ENCODE measurements around the gene LONP2. TPM values are rescaled to one million over a fixed set of nuclear protein-coding genes. Genes with fewer than 3 reads are reported as not detected.

The LONP2 gene, protein sequence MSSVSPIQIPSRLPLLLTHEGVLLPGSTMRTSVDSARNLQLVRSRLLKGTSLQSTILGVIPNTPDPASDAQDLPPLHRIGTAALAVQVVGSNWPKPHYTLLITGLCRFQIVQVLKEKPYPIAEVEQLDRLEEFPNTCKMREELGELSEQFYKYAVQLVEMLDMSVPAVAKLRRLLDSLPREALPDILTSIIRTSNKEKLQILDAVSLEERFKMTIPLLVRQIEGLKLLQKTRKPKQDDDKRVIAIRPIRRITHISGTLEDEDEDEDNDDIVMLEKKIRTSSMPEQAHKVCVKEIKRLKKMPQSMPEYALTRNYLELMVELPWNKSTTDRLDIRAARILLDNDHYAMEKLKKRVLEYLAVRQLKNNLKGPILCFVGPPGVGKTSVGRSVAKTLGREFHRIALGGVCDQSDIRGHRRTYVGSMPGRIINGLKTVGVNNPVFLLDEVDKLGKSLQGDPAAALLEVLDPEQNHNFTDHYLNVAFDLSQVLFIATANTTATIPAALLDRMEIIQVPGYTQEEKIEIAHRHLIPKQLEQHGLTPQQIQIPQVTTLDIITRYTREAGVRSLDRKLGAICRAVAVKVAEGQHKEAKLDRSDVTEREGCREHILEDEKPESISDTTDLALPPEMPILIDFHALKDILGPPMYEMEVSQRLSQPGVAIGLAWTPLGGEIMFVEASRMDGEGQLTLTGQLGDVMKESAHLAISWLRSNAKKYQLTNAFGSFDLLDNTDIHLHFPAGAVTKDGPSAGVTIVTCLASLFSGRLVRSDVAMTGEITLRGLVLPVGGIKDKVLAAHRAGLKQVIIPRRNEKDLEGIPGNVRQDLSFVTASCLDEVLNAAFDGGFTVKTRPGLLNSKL
- 51.0 and 80.9 TPM in 2 replicates for total RNA-seq (2011; cell fraction: chromatin; rRNA removed; ENCODE audit: low replicate concordance)
- total RNA-seq (2011; cell fraction: nucleolus; rRNA removed) = 22.2 and 28.7 TPM in 2 replicates
- total RNA-seq (2011; cell fraction: nucleoplasm; rRNA removed) = 27.4 and 31.4 TPM in 2 replicates
- 23.4 and 28.7 TPM in 2 replicates for total RNA-seq (2014; rRNA removed)
- 41.2 and 43.0 TPM in 2 replicates for total RNA-seq (2014; rRNA removed; fragmentation: Illumina TruSeq; extraction: Trizol)
- 34.7 and 36.5 TPM in 2 replicates for total RNA-seq (2015; rRNA removed; fragmentation: Illumina TruSeq; extraction: Trizol)
- 40.0 and 40.6 TPM in 2 replicates for total RNA-seq (2021)
- 37.7 and 39.3 TPM in 2 replicates for polyA plus RNA-seq (2011; rRNA removed)
- polyA plus RNA-seq (2011; cell fraction: cytosol; rRNA removed) = 17.2 and 20.7 TPM in 2 replicates
- 24.0 and 30.0 TPM in 2 replicates for polyA plus RNA-seq (2011; cell fraction: nucleus; rRNA removed)
- 20.0 and 27.7 TPM in 2 replicates for polyA plus RNA-seq (2012)
- 23.2 and 25.6 TPM in 2 replicates for polyA plus RNA-seq (2014; fragmentation: Illumina TruSeq; extraction: Trizol)
- polyA plus RNA-seq (2014; fragmentation: Nextera tagmentation; extraction: Ambion mirVana) = 1 to 10 TPM; 8.1 to 9.1 TPM
- polyA plus RNA-seq (2014; rRNA removed) = 22.1 and 24.7 TPM in 2 replicates
- polyA minus RNA-seq (2011; rRNA and poly(A)+ RNA removed) = 87.7 and 88.5 TPM in 2 replicates
- 38.6 and 41.5 TPM in 2 replicates for polyA minus RNA-seq (2011; cell fraction: cytosol; rRNA and poly(A)+ RNA removed)
- polyA minus RNA-seq (2011; cell fraction: nucleus; rRNA and poly(A)+ RNA removed) = 26.5 and 49.4 TPM in 2 replicates
- percentile 80 among the genes with signal in this experiment for Bru-seq, nascent RNA
- BruChase-seq, experiment 1, labeled RNA remaining after a 2-hour chase = percentile 81 among the genes with signal in this experiment
- BruChase-seq, experiment 2, labeled RNA remaining after a 6-hour chase = percentile 79 among the genes with signal in this experiment
- long read RNA-seq, experiment 1, full-length matches to known transcripts = 258 of 312 reads
- long read RNA-seq, experiment 1, partial matches to known transcripts = 33 of 312 reads
- long read RNA-seq, experiment 1, other reads (novel, unspliced or antisense) = 21 of 312 reads
- long read RNA-seq, experiment 2, full-length matches to known transcripts = 9 of 26 reads
- long read RNA-seq, experiment 2, partial matches to known transcripts = 3 of 26 reads
- long read RNA-seq, experiment 2, other reads (novel, unspliced or antisense) = 14 of 26 reads
- long read RNA-seq, experiment 3, full-length matches to known transcripts = 11 of 24 reads
- long read RNA-seq, experiment 3, partial matches to known transcripts = 7 of 24 reads
- long read RNA-seq, experiment 3, other reads (novel, unspliced or antisense) = 6 of 24 reads

DNA sequence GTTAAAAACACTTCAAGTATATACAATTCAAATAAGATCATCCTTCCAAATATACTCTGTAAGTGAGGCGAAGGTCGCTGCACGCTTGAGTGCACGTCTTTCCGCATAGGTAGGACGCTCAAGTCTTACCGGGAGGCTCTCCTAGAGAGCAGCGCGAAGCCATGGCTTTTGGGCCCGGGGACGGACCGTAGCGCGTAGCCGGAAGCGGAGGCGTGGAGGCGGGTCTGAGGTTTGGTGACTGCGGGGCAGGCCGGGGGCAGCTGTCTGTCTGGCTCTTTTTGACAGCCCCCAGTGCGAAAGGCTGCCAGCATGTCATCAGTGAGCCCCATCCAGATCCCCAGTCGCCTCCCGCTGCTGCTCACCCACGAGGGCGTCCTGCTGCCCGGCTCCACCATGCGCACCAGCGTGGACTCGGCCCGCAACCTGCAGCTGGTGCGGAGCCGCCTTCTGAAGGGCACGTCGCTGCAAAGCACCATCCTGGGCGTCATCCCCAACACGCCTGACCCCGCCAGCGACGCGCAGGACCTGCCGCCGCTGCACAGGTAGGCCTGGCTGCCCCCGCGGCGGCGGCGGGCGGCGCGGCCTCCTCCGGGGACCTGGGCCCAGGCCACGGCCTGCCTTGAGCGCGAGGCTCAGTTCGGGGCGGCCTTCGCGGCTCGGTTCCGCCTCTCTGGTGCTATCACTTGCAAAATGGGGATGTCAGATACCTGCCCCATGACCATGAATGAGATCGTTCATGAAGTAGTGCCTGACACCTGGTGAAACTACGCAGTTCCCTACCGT is at the start of gene LONP2:
Gene LONP2 (plus strand): TSS at position 221 of the 783 bp plus-strand sequence. CDS start 89 bp downstream, at position 310.
- no TSS peak for BruUV-seq (replicated peaks)
- ChIA-PET POLR2A (interaction anchor here (0.6 to 0.9 kb wide), 3 partner anchors 9 to 379 kb away, joined by 3 to 5 read pairs (median 4); no protein-coding TSS in a partner anchor), CTCF (ENCODE audit: low intra/inter-chr PET ratio) (no interaction called here)
- Histone ChIP-seq H3K9me3 (replicated peaks; ENCODE audit: control insufficient read depth, insufficient read depth, low read depth, low read length) (peaks cover 4% of the 10 kb centered on the region; the same call in 1 of the 2 replicates), H3K27ac (ENCODE audit: extremely low read depth, low read depth, low read length) (peak within 1 kb of the TSS; percentile 83), H3K79me2 (ENCODE audit: control insufficient read depth, insufficient read depth, low read length) (peaks cover 53% of the 10 kb centered on the region), H2AFZ (ENCODE audit: low read depth, low read length) (peak within 1 kb of the TSS; percentile 97), H3K27me3 (ENCODE audit: control insufficient read depth in 2 of 2, insufficient read depth in 2 of 2, low read length in 2 of 2) (no peaks in the 10 kb centered on the region), H3K4me2 (ENCODE audit: insufficient read depth, low read length) (peak within 1 kb of the TSS; percentile 99), H3K9ac (ENCODE audit: insufficient read depth in 1 of 2, low read depth in 2 of 2, low read length in 2 of 2) (peak within 1 kb of the TSS; percentile 90 to 98), H3K36me3 (ENCODE audit: control insufficient read depth, insufficient read depth, low read length) (no peaks in the 10 kb centered on the region; the same call in 2 of the 3 replicates), H4K20me1 (replicated peaks; ENCODE audit: control insufficient read depth, insufficient read depth, low read length) (0 out of 2 replicates have a peak, but pooled peaks cover 10% of the 10 kb centered on the region), H3K4me3 (peak within 1 kb of the TSS; percentile 99), H3K4me1 (replicated peaks in 1 of 2; ENCODE audit: control insufficient read depth in 2 of 2, insufficient read depth in 2 of 2, low read length in 2 of 2) (peaks cover 8 to 9% of the 10 kb centered on the region in 2 experiments; a peak in 3 of 5 replicates), H3K9me1 (ENCODE audit: control insufficient read depth, insufficient read depth, low read length) (no peaks in the 10 kb centered on the region)
- in situ Hi-C loops (cut with MboI) (no loop called here), intact Hi-C loops (cut with micrococcal nuclease) (no loop called here)
- peak; percentile 67 for FAIRE-seq
- ATAC-seq = peak; percentile 97
- DNase-seq (ENCODE audit: extremely low read depth in 1 of 4, low spot score in 3 of 4) = peak; percentile 83 to 93 (median 87)
- WGBS (ENCODE audit: insufficient coverage, low coverage, missing lambda C conversion rate) = under 1% methylated on average over 48 of the region's 63 CpGs
- TF ChIP-seq, protein P1, sequence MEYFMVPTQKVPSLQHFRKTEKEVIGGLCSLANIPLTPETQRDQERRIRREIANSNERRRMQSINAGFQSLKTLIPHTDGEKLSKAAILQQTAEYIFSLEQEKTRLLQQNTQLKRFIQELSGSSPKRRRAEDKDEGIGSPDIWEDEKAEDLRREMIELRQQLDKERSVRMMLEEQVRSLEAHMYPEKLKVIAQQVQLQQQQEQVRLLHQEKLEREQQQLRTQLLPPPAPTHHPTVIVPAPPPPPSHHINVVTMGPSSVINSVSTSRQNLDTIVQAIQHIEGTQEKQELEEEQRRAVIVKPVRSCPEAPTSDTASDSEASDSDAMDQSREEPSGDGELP (CRISPR knock-in tag; IDR thresholded peaks at IDR 0.05; ENCODE audit: borderline replicate concordance) = peak; percentile 89
- TF ChIP-seq, protein P2, sequence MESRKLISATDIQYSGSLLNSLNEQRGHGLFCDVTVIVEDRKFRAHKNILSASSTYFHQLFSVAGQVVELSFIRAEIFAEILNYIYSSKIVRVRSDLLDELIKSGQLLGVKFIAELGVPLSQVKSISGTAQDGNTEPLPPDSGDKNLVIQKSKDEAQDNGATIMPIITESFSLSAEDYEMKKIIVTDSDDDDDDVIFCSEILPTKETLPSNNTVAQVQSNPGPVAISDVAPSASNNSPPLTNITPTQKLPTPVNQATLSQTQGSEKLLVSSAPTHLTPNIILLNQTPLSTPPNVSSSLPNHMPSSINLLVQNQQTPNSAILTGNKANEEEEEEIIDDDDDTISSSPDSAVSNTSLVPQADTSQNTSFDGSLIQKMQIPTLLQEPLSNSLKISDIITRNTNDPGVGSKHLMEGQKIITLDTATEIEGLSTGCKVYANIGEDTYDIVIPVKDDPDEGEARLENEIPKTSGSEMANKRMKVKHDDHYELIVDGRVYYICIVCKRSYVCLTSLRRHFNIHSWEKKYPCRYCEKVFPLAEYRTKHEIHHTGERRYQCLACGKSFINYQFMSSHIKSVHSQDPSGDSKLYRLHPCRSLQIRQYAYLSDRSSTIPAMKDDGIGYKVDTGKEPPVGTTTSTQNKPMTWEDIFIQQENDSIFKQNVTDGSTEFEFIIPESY (CRISPR knock-in tag; IDR thresholded peaks at IDR 0.05) = peak; percentile 50; the same call in 1 of the 2 replicates
- no peak for TF ChIP-seq NR4A1 (CRISPR knock-in tag; IDR thresholded peaks at IDR 0.05)
- 0 out of 2 replicates have a peak, but pooled peaks have one; percentile 46 for TF ChIP-seq NR4A1 (tag; IDR thresholded peaks at IDR 0.05)
- TF ChIP-seq, protein P3, sequence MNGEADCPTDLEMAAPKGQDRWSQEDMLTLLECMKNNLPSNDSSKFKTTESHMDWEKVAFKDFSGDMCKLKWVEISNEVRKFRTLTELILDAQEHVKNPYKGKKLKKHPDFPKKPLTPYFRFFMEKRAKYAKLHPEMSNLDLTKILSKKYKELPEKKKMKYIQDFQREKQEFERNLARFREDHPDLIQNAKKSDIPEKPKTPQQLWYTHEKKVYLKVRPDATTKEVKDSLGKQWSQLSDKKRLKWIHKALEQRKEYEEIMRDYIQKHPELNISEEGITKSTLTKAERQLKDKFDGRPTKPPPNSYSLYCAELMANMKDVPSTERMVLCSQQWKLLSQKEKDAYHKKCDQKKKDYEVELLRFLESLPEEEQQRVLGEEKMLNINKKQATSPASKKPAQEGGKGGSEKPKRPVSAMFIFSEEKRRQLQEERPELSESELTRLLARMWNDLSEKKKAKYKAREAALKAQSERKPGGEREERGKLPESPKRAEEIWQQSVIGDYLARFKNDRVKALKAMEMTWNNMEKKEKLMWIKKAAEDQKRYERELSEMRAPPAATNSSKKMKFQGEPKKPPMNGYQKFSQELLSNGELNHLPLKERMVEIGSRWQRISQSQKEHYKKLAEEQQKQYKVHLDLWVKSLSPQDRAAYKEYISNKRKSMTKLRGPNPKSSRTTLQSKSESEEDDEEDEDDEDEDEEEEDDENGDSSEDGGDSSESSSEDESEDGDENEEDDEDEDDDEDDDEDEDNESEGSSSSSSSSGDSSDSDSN (IDR thresholded peaks at IDR 0.05; ENCODE audit: borderline replicate concordance in 1 of 2, low read depth in 2 of 2, low read length in 2 of 2) = peak in 1 of 2 experiments; percentile 42; a peak in 2 of 4 replicates
